LoVo (cell line): ENCODE measurements around the gene TEX52.
"Not testable (repeated sequence)": the region's sequence is repeated elsewhere in the genome, so short reads cannot be mapped to it uniquely, and the experiment has no call there.

Experiments used
- DNase-seq: peaks from one replicate; pipeline ENCODE4 v3.0.0-alpha.2; 2016; ENCODE audit warnings: low spot score

The TEX52 gene

GRCh38 chr12:2857021-2857431 is at the start of gene TEX52:
Gene TEX52, minus strand, starts transcription at chr12:2857039. Its CDS starts 13 bp downstream, at chr12:2857026.
- DNase-seq = no peak

GRCh38 chr12:2904260-2904659 is 47.4 kb upstream of the TEX52 start:
- DNase-seq = no peak

- DNase-seq = no peak
Measured at GRCh38 chr12:2902272-2902880, 45.5 kb upstream of the TEX52 start.

- DNase-seq = no peak
Measured at GRCh38 chr12:2900642-2901041, 43.8 kb upstream of the TEX52 start.

GRCh38 chr12:2897418-2897817 is 40.6 kb upstream of the TEX52 start:
- no peak for DNase-seq

- no peak for DNase-seq
Measured at GRCh38 chr12:2895511-2895910, 38.7 kb upstream of the TEX52 start.

GRCh38 chr12:2895051-2895451 is 38.2 kb upstream of the TEX52 start:
- DNase-seq = no peak

GRCh38 chr12:2893007-2893406 is 36.2 kb upstream of the TEX52 start:
- peak; percentile 76 for DNase-seq

- DNase-seq = no peak
Measured at GRCh38 chr12:2892246-2892645, 35.4 kb upstream of the TEX52 start.

GRCh38 chr12:2891240-2892053 is 34.6 kb upstream of the TEX52 start:
- DNase-seq = peak; percentile 55

GRCh38 chr12:2890388-2891239 is 33.8 kb upstream of the TEX52 start, which contains the start of gene TULP3:
Gene TULP3, plus strand, starts transcription at chr12:2890891. Its CDS starts 57 bp downstream, at chr12:2890948.
- peak; percentile 100 for DNase-seq

GRCh38 chr12:2890001-2890387 is 33.2 kb upstream of the TEX52 start:
- DNase-seq = no peak

GRCh38 chr12:2886768-2887450 is 30.1 kb upstream of the TEX52 start:
- DNase-seq = no peak

- DNase-seq = no peak
Measured at GRCh38 chr12:2884810-2885209, 28.0 kb upstream of the TEX52 start.

- no peak for DNase-seq
Measured at GRCh38 chr12:2879853-2880252, 23.0 kb upstream of the TEX52 start.

- DNase-seq = no peak
Measured at GRCh38 chr12:2877953-2878732, 21.3 kb upstream of the TEX52 start.

- DNase-seq = peak; percentile 93
Measured at GRCh38 chr12:2877047-2877952, 20.5 kb upstream of the TEX52 start, which contains the start of the genes FOXM1 and RHNO1. Gene FOXM1, minus strand, starts transcription at chr12:2877174. Its CDS starts 2,696 bp downstream, at chr12:2874478. Gene RHNO1, plus strand, starts transcription at chr12:2877223. Its CDS starts 8,144 bp downstream, at chr12:2885367.

GRCh38 chr12:2876431-2877046 is 19.7 kb upstream of the TEX52 start:
- DNase-seq = peak; percentile 30

GRCh38 chr12:2868986-2869632 is 12.3 kb upstream of the TEX52 start:
- not testable (repeated sequence) for DNase-seq
